HG02642 (cell line): Measurements from ENCODE around the gene VPS35.

Experiments
- ATAC-seq: cut with Tn5 transposase; IDR thresholded peaks from one replicate; pipeline ENCODE4 v1.9.1; 2021; ENCODE audit warnings: mild to moderate bottlenecking; ENCODE audit not compliant: unreplicated experiment, poor library complexity

The VPS35 gene

DNA sequence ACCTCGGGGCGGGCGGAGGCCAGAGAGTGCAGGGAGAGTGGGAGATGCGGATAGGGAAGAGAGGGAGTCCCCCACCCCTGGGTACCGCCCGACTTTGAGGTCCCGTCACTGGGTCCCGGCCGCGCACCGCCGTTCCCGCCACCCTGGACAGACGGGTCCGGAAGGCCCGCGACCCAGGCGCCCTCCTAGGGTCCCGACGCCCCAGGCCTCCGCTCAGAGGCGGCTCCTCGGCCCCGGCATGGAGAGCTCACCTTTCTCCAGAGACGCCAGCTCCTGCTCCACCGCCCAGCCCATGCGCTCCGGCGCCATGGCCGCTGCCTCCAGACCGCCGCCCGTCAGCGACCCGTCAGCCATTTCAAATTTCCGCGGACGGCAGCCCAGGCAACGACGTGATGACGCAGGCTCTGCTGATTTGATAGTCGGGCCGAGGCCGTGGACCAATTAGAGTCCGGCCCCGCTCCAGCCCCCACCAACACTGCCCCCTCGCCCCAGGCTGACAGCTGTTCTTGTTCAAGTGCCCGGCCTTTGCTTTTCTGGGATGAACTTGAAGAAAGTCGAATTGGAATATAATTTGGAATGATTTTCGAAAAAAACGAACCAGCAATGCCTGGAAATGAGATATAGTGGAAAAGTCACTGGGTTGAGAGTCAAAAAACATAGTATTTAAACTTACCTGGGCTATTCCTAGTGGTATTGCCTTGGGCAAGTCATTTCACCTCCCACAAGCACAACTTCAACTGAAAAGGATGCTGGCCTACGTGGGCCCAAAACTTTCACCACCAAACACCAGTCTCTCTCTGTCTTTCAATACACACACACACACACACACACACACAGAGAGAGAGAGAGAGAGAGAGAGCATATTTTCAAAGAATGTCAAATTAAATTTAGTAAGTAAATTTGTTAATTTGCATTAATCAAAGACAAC is 67.7 kb downstream of the VPS35 start, which contains the start of gene SHCBP1:
Gene SHCBP1 (minus strand): TSS at position 374 of the 928 bp plus-strand sequence. CDS start 20 bp downstream, at position 354.
- peak; percentile 93 for ATAC-seq

GRCh38 chr16:46620266-46621005 is 68.5 kb downstream of the VPS35 start:
- ATAC-seq, result no peak

DNA sequence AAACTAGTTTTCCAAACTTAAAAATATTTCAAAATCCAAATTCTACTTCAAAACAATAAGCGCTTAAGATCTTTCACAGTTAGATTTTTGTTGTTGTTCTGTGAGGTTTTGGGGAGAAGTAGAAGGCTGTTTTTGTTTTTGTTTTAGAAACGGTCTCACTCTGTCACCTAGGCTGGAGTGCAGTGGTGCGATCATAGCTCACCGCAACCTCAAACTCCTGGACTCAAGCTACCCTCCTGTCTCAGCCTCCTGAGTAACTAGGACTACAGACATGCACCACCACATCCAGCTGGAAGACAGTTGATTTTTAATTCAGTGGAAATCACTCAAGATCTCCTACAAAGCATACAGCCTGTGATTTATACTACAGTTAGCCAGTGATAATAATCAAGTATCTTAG is 70.5 kb downstream of the VPS35 start:
- ATAC-seq, result no peak

DNA sequence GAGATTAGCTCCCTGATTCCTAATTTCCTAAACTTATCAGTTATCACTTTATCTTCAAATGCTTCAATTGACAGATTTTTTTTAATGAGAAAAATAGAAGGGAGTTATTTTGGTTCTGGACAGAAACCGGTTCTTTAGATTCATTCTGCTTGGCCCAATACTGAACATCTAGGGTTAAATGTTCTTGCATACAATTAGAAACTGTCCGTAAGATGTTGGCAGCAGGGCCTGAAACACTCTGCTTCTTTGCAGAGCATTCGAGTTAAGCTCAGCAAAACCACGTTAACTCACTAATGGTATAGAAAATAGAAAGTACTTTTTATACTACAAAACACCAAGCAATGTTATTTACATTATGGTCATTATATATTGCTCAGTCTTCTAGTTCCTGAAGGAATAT is 75.0 kb downstream of the VPS35 start:
- no peak for ATAC-seq

DNA sequence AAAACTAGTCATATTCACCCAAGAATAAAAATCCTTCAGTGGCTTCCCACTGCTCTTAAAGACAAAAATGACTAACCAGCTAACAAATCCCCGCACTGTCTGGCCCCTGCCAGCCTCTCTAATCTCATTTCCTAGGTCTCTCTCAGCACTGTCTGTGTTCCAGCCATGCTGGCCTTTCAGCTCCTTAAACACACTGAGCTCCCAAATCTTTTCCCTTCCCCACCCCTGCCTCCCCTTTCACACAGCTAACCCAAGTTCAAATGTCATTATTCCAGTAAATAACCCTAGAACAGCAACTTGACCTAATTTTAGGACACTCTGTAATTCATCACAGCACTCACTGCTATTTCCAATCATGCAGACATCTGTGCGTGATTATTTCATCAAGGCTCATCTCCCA is 75.6 kb downstream of the VPS35 start:
- ATAC-seq, result no peak

DNA sequence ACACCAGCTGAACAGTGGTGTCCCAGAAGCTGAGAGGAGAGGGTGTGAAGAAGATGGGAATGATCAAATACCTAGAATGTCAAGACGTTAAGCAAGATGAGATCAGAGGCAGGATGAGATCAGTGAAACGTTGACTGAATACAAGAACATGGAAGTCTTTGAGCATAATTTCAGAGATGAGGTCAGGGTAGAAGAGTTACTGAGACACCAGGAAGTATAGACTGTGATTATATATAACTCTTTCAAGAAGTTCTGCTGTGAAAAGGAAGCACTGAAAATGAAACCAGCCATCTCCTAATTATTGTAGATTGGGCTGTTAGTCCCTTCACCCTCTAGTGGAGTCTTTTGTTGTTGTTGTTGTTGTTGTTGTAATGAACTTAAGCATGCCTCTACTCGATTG is 76.9 kb downstream of the VPS35 start:
- no peak for ATAC-seq

GRCh38 chr16:46607529-46607928 is 81.4 kb downstream of the VPS35 start:
- no peak for ATAC-seq

DNA sequence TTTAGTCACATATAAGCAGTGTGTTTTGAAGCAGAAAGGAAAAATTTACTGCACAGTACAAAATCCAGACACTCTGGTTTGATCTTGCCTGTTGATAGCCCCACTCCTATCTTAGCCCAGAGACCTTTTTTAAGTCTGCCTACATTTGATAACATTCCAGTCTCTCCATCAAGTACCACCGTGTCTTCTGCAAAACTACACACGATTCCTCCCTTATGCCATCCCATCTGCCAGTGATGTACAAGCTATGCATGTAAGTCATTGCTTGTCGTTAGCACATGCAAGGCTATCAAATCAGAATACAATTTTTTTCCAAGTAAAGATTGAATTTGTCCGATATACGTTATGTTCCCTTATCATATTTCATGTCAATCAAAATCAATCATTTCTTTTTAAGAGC is 82.7 kb downstream of the VPS35 start:
- ATAC-seq, result no peak
